ENCODE measurements around the gene PRKCD. TPM values are rescaled to one million over a fixed set of nuclear protein-coding genes. Genes with fewer than 3 reads are reported as not detected.

PRKCD gene
- total RNA-seq, 1 donor from 2014 or later: 16.9 TPM

DNA sequence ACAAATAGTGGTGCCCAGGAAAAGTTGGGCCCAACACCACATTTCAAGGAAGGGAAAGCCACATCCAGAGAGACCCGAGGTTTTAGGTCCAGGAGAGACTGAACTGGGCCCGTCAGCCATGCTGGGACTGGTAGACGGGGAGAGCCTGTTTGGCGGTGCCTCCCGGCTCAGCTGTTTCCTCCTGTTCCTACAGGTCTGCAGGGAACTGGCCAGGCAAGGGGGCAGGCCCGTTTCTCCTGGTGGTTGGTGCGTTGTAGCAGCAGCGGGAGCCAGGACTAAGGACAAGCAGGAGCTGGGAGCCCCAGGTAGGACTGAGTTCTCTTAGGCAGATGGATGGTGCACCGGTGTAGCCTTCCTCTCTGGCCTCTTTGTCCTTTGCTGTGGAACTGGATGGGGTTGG is 3.9 kb downstream of the PRKCD start:
- DNase-seq (ENCODE audit: missing footprints) (no peak), ATAC-seq (no peak)
- intact Hi-C loops (cut with DNase I): no loop called here

DNA sequence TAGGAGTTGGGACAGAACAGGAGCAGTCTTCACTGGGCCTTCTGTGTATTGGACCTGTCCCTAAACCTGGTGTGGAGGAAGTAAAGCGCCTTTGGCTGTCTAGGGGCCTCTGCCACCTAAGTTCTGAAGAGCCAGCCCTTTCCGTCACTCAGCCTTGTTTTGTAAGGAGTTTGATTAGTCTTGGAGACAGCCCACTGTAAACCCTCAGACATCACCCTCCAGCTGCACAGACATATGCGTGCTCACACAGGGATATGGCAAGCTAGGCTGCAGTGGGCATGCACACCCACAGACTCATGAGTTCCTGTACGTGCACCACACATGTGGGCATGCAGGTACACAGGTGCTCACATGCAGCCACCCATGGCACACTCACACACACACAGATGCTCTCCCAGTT is 5.2 kb downstream of the PRKCD start:
- no peak for DNase-seq (ENCODE audit: missing footprints)
- ATAC-seq: no peak
- intact Hi-C loops (cut with DNase I): no loop called here

DNA sequence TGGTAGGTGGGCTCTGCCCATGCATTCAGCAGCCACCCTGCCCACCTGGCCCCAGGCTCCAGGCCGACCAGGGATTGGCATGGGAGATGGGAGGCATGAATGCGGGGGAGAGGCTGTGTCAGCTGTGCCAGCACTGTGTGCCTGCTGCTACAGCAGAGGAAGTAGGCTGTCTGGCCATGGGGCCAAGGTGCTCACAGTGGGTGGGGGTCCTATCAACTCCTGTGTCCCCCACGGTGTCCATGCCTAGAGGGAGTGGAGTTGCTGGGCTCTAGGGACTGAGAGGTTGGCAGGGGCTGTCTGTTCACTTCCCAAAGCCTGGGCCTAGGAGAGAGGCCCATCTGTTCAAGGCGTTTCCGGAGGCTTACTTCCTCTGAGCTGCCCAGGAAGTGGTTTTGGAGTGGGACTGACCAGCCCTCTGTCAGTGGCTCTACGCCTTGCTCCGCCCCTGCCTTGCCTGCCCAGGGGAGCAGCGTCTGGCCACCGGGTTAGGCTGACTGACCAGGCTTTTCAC is 5.8 kb downstream of the PRKCD start:
- intact Hi-C loops (cut with DNase I): no loop called here
- ATAC-seq (peak; percentile 77), DNase-seq (ENCODE audit: missing footprints) (peak; percentile 90)

DNA sequence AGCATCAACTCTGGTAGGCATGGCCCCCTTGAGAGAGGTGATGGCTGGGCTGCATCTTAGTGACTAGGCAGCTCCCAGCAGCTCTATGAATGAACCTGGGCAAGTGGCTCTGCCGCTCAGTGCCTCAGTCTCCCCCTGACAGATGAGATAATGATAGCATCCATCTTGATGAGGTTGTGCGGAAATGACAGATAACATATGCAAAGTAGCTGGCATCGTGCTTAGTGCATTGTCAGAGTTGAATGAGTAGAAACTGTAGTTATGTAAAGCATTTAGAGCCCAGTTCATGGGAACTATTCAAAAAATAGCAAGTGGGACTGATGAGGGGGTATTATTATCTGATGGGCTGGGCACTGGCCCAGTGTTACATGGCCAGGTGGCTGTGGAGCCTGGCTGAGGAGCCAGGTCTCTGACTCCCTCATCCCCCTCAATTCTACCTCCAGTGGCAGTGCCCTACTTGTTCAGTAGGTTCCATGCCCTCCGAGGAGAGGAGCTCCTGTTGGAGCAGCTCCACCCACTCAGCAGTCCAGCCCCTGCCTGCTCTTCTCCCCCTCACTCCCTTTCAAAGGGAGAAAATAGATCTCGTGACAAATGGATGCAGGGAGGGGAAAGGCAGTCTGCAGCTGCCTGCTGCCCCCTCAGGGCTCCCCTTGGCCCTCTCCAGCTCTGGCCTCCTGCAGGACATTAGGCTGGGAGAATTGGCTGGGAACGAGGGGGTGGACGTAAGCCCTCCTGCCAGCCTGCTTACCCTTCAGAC is 6.6 kb downstream of the PRKCD start:
- intact Hi-C loops (cut with DNase I): no loop called here
- no peak for ATAC-seq
- no peak for DNase-seq (ENCODE audit: missing footprints)

DNA sequence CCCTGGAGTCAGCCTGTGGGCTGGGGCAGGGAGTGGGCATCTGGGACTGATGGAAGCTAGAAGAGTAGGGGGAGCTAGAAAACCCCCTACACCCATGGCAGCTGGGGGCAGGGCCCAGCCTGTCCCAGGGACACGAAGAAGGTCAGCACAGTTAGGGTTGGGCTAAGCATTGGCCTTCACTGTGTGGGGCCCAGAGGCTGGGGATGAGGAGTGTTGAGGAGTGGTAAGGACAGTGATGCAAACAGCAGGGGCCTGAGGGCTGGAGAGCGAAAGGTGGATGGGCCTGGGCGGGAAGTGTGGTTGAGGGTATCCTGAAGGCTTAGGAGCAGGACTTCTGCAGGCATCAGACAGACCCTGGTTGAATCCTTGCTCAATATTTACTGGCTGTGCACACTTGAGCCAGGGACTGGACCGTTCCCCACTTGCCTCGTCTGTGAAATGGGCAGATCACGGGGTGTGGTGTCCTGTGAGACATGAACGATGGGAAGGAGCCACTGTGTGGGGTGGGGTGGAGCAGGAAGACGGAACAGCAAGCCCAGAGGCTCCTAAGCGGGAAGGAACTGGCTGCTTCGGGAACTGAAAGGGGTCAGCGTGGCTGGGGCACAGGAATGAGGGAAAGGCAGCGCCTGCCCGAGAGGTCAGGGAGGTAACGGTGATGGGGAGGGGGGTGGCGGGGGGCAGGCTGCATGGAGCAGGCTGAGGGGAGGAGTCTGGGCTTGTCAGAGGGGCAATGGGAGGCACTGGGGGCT is 7.3 kb downstream of the PRKCD start:
- intact Hi-C loops (cut with DNase I): no loop called here
- no peak for ATAC-seq
- DNase-seq (ENCODE audit: missing footprints): peak; percentile 22

DNA sequence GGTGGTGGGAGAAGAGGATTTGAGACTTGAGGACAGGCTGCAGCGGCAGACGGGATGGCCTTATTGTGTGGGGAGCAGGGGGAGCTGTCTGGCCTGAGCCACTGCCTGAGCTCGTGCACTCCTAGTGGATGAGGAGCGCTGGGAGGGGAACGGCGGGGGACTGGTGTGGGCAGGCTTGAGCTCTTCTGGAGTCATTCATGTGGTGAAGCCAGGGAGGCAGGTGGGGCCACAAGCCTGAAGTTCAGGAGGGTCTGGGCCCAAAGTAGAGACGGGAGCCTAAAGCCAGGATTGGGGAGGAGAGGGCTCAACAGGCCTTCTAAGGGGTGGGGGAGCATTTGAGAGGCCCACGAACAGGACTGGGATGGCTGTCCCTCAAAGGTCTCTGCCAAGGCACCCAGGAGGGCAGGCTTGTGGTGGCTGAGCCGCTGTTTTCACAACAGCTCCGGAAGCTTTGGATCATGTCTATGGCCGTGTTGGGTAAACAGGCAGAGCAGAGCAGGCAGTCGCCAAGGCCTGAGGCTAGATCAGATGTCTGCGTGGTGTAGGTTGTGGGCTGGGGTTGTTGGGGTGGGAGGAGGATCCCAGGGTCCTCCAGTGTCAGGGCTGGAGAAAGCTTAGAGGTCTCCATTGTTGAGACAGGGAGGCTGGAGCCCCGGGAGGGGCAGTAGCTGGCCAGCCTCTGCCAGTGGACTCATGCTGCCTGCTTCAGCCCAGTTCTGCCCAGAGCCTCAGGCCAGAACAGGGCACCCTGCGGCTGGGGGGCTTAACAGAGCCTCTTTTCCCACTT is 8.2 kb downstream of the PRKCD start:
- ATAC-seq: no peak
- peak; percentile 42 for DNase-seq (ENCODE audit: missing footprints)
- intact Hi-C loops (cut with DNase I): no loop called here

DNA sequence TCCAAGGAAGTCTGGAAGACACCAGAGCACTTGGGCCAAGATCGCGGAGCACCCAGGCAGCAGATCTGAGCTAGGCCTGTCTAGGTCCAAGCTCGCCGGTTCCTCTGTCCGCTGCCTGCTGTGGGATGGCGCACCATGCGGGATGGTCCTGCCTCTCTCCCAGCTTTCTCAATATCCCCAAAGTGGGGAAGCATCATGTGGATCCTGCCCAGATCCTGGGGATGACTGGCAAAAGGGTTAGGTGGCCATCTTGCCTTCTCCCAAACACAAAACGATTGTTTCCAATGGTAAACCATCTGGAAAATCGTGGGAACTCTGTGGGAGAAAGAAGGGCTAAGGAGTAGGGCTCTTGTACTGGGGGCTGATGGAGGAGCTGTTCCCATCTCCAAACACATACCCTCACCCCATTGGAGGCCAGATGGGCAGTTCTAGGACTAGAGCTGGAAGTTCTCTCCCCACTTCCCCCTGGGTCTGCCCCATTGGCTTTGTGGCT is 8.9 kb downstream of the PRKCD start:
- DNase-seq (ENCODE audit: missing footprints) (peak; percentile 46), ATAC-seq (no peak)
- intact Hi-C loops (cut with DNase I): no loop called here

DNA sequence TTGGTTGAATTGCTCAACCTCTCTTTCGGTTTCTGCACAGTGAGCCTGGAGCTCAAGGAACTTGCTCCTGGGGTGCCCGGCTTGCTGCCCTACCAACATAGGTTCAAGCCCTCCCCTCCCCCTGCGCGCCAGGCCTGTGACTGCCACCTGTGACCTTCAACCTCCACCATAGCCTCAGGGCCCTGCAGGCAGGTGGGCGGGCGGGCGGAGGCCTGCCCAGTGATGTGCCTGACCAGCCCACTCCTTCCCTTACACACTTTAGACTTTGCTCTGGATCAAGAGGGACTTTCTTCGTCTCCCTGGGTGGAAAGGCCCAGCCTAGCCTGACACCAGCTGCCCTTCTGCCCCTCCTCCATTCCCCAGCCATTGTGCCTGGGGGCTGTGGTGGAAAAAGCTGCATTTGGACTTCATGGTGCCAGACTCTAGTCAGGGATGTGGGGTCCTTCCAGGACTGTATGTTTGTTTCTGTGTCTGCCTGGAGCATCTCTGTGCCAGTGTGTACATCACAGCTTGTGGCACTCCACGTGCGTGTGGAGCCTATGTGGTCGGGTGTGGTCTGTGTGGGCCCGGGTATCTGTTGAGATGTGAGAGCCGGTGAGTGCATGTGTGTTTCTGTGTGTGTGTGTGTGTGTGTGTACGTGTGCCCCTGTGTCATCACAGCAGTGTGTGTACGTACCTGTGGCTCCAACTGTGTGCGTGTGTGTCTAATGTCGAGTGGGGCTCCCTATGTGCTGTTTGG is 9.5 kb downstream of the PRKCD start:
- ATAC-seq: peak; percentile 29
- peak; percentile 81 for DNase-seq (ENCODE audit: missing footprints)
- intact Hi-C loops (cut with DNase I): no loop called here

DNA sequence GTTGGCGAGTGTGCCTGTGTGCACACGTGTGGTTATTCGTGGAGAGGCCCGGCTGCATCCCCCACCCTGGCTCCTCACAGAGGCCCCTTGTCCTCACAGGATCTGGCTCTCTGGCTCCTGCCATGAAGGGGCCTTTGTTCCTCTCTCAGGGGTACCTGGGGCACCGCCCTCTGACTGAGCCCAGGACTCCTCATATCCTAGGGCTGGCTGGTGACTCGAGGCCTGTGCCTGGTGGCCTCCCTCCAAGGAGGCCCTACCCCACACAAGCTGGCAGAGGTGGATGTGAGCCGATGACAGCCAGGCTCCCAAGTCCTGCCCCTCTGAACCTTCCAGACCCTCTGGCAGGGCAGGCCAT is 10.0 kb downstream of the PRKCD start:
- DNase-seq (ENCODE audit: missing footprints) (no peak), ATAC-seq (no peak)
- intact Hi-C loops (cut with DNase I): no loop called here

DNA sequence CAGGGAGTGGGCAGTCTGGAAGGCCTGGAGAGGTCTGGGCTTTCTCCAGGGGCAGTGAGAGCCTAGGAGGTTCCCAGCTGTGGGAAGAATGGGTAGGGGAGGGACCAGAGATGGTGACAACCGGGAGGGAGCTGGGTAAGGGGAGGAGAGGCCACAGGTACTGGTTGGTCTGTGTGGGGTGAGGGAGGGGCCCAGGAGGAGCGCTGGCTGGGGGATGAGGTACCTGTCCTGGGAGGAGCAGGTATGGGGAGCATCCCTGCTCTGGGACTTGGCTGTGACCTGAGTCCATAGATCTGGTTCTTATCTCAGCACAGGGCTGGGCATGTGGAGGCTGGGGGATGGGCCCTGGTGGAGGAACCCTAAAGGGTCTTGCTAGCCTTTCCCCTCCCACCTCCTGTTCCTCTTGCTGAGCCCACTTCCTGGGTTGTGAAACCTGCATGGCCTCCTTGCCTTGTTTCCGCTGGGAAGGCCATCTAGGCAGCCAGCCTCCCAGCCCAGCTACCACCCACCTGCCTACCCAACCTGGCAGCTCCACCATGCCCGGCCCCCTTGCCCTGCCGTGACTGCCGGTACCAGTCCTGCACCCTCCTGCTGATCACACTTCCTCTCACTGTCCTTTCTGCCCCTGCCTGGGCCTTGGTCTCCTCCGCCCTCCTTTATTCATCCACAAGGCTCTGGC is 11.0 kb downstream of the PRKCD start:
- ATAC-seq (no peak), DNase-seq (ENCODE audit: missing footprints) (no peak)
- intact Hi-C loops (cut with DNase I): no loop called here

DNA sequence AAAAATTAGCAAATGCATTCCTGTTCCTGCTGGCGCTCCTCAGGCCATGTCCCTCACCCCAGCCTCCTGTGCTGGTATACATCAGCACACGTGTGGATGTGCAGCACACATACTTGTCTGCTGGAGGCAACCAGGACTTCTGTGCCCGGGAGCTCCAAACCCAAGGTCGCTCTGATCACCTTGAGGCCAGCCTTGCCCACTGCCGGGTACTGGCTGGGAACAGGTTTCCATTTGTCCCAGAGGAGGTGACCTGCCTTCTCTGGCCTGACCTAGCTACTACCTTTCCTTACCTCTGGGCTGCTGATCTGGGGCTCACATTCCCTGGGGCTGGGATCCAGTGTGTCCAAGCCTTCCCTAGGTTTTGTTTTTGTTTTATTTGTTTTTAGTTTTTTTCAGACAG is 12.1 kb downstream of the PRKCD start:
- DNase-seq (ENCODE audit: missing footprints) (no peak), ATAC-seq (no peak)
- intact Hi-C loops (cut with DNase I): no loop called here

DNA sequence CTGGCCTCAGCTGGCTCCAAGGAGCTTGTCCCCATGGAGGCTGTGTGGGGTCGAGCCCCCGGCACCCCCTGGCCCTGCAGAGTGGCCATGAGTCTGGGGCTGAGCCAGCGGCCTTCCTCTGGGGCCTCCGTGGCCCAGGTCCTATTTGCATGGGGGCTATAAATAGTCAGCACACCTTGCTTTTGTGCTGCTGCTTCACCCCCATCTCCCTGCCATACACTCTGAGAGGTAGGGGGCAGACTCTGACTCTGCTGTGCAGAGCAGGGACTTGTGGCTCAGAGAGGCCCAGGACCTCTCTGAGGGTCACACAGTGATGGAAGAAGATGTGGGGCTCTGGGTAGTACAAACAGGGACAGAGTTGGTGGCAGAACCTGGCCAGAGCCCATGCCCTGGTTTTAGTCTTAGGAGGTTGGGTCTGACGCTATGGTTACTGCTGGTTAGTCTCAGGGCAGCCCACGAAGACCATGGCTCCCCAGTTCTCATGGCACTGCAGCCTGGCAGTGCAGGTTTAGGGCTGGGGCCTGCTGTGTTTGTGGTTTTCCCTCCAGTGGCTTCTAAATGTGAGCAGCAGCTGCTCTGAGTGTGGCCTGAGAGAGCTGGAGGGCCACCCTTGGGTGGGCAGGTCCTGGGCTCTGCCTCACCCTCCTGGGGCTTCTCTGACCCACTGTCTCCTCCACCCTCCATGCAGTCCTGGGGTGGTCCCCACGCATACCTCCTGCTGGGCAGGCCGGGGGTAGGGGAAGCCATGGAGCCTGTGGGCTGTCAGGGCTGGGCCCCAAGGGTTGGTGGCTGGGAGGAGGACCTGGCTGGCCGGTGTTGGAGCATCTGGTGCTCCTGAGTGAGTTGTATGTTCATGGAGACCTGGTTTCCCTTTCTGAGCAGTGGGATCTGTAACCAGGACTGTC is 13.6 kb downstream of the PRKCD start:
- ATAC-seq: no peak
- no peak for DNase-seq (ENCODE audit: missing footprints)
- intact Hi-C loops (cut with DNase I): no loop called here

DNA sequence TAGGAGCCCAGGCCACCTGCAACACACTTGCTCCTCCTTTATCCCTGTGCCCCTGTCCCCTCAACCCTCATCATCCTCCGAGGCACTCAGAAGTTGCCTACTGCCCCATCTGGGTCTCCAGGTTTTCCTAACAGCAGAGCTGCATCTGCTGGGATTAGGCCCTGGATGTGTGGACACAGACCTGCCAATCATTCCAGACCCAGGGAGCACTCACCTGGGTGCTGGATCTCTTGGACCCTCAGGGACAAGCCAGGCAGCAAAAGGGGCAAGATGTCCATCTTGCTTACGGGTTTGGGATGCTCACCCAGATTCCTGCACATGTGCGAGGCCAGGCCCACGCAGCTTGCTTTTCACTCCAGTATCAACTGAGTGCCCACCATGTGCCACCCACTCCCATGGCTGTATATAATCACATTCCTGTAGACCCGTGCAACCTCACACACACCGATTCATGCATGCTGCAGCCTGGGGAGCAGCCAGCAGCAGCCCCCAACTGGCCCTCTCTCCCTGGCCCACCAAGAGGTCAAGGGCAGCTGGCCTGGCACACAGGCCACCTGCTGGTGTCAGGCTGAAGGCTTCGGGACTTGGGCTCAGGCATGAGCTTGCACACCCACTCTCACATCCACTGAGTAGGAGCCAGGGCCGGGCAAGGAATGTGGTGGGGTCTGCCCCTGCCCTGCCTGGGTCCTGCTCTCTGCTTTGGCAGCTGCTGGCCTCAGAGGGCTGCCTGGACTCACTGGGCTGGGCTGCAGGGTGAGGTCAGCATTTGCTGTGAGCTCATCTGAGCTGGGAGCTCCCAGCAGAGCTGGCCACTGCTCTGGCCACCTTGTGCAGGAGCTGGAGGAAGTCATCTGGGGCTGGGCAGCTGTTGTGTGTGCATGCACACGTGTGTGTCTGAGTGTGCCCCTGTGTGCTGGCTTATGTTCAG is 14.9 kb downstream of the PRKCD start:
- ATAC-seq: no peak
- no peak for DNase-seq (ENCODE audit: missing footprints)
- intact Hi-C loops (cut with DNase I): no loop called here

DNA sequence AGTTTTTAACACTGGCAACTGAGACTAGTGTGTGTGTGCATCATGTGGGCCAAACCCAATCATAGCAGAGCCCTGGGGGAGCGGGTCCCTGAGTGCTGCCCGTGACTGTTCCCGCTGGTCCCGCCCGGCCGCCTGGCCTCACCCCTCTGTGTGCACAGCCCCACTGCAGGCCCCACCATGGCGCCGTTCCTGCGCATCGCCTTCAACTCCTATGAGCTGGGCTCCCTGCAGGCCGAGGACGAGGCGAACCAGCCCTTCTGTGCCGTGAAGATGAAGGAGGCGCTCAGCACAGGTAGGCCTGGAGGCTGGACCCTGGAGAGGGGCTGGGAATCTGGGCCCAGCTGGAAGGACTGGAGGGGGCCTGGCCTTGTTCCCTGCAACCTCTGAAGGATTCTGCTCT is 17.2 kb downstream of the PRKCD start:
- intact Hi-C loops (cut with DNase I): no loop called here
- ATAC-seq: no peak
- no peak for DNase-seq (ENCODE audit: missing footprints)

DNA sequence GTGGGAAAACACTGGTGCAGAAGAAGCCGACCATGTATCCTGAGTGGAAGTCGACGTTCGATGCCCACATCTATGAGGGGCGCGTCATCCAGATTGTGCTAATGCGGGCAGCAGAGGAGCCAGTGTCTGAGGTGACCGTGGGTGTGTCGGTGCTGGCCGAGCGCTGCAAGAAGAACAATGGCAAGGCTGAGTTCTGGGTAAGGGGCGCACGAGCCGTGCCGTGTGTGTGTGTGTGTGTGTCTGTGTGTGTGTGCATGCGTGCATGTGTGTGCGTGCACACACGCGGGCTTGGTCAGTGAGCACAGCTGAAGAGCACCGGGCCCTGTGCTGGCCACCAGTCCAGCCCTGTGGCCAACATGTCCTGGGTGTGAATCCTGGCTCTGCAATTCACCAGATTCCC is 18.6 kb downstream of the PRKCD start:
- intact Hi-C loops (cut with DNase I): no loop called here
- no peak for ATAC-seq
- no peak for DNase-seq (ENCODE audit: missing footprints)

DNA sequence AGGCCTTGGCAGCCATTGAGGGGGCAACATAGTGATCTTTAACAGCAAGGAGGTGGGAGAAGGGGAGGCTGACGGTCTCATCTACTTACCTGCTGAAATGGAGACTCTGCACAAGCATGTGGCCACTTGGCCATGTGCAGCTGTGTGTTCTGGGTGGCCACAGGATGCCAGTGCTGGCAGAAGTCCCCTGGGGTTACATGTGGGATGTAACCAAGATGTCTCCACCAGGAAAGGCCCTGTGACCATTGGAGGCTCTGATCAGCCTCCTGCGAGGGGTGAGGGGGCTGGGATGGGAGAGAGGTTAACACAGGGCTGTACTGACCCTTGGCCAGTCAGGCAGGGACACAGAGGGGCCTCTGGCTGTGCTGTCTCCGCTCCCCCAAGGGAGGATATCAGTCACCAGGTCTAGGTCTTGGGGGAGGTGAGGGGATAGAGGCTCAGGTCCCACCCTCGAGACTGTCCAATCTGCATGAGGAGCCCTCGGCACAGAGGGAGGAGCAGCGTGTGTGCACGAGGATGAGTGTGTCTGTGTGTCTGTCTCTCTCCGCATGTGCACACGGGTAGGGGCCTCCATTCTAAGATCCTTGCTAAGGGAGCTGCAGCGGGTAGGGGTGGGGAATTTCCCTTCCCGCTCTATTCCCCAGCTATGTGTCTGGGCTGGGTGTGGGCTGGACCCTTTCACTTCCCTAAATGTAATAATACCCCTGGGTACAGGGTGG is 19.5 kb downstream of the PRKCD start:
- intact Hi-C loops (cut with DNase I): no loop called here
- ATAC-seq (peak; percentile 37), DNase-seq (ENCODE audit: missing footprints) (no peak)
